Measurements from ENCODE around the gene GPR33. TPM values are rescaled to one million over a fixed set of nuclear protein-coding genes. Genes with fewer than 3 reads are reported as not detected.

Gene GPR33
- total RNA-seq, 2 donors from 2014 or later: not detected

DNA sequence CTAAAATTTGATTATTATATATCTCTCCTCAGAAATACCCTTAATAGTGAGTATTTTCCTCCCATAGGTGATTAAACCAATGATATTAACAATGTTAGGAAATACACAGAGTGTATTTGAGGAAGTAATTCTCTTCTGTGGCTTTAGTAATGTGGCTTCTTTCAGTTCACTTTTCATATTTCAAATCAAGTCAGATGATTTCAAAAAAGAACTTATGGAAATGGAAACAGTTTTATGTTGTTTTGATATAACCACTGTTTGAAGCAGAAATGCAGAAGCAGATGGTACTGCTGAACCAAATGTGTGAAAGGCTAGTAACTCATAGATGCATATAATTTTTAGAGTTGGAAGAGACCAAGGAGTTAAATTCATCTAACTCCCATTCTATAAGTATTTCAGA is 1.9 kb upstream of the GPR33 start:
- Mint-ChIP-seq H3K4me3 (no peak overlapping the region), H3K36me3 (ENCODE audit: low read depth) (no peaks in the 10 kb centered on the region), H3K27ac (no peak overlapping the region), H3K4me1 (peaks cover 6% of the 10 kb centered on the region), H3K27me3 (ENCODE audit: insufficient read depth) (no peaks in the 10 kb centered on the region), H3K9me3 (peaks cover 11% of the 10 kb centered on the region)
- no peak overlapping the region for H3K27ac ChIP-seq (ENCODE audit: low read depth, low read length)
- H3K9me3 ChIP-seq (ENCODE audit: control insufficient read depth, low read length): no peaks in the 10 kb centered on the region
- H3K9ac ChIP-seq (ENCODE audit: extremely low read depth, low read length, poor library complexity, severe bottlenecking): no peak overlapping the region
- H3K27me3 ChIP-seq (ENCODE audit: control insufficient read depth, insufficient read depth, low read length, poor library complexity, severe bottlenecking): no peaks in the 10 kb centered on the region
- H3K4me1 ChIP-seq (ENCODE audit: control insufficient read depth, insufficient read depth, low read length): peaks cover 5% of the 10 kb centered on the region
- no peaks in the 10 kb centered on the region for H3K36me3 ChIP-seq (ENCODE audit: control insufficient read depth, insufficient read depth, low read length)
- no peak overlapping the region for H3K4me3 ChIP-seq (ENCODE audit: low read length)
- no peak for TF ChIP-seq CTCF (conservative IDR thresholded peaks at IDR 0.05)
- no peak for DNase-seq

GRCh38 chr14:31486764-31487163 is 1.1 kb downstream of the GPR33 start:
- Histone ChIP-seq H3K36me3 (ENCODE audit: control insufficient read depth, insufficient read depth, low read length) (no peaks in the 10 kb centered on the region), H3K4me1 (ENCODE audit: control insufficient read depth, insufficient read depth, low read length) (peaks cover 5% of the 10 kb centered on the region), H3K4me3 (ENCODE audit: low read length) (no peak overlapping the region), H3K27ac (ENCODE audit: low read depth, low read length) (no peak overlapping the region), H3K9me3 (ENCODE audit: control insufficient read depth, low read length) (no peaks in the 10 kb centered on the region), H3K27me3 (ENCODE audit: control insufficient read depth, insufficient read depth, low read length, poor library complexity, severe bottlenecking) (no peaks in the 10 kb centered on the region), H3K9ac (ENCODE audit: extremely low read depth, low read length, poor library complexity, severe bottlenecking) (no peak overlapping the region)
- peaks cover 6% of the 10 kb centered on the region for H3K4me1 Mint-ChIP-seq
- H3K9me3 Mint-ChIP-seq: no peaks in the 10 kb centered on the region
- WGBS, 2 experiments (ENCODE audit: insufficient coverage in 1 of 2, insufficient read length in 1 of 2): 91 to 92% methylated on average over 2 of the region's 2 CpGs
- H3K27ac Mint-ChIP-seq: no peak overlapping the region
- H3K27me3 Mint-ChIP-seq (ENCODE audit: insufficient read depth): no peaks in the 10 kb centered on the region
- H3K36me3 Mint-ChIP-seq (ENCODE audit: low read depth): no peaks in the 10 kb centered on the region
- H3K4me3 Mint-ChIP-seq: no peak overlapping the region
- TF ChIP-seq CTCF (conservative IDR thresholded peaks at IDR 0.05): no peak
- DNase-seq: no peak

DNA sequence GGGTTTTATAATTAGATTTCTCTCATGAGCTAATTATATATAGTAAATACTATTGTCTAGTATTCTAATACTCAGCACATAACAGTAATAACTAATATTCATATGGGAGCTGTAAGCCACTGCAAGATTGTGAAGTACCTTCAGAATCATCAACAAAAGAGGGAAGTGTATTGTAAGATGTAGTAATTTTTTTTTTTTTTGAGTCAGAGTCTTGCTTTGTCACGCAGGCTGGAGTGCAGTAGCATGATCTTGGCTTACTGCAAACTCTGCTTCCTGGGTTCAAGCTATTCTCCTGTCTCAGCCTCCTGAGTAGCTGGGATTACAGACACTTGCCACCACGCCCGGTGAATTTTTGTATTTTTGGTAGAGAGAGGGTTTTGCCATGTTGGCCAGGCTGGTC is 3.1 kb downstream of the GPR33 start:
- no peak for DNase-seq
- 91 to 95% methylated on average over 3 of the region's 3 CpGs for WGBS, 2 experiments (ENCODE audit: insufficient coverage in 1 of 2, insufficient read length in 1 of 2)
- H3K36me3 Mint-ChIP-seq (ENCODE audit: low read depth): no peaks in the 10 kb centered on the region
- TF ChIP-seq CTCF (conservative IDR thresholded peaks at IDR 0.05): no peak
- no peaks in the 10 kb centered on the region for H3K9me3 Mint-ChIP-seq
- H3K27ac Mint-ChIP-seq: no peak overlapping the region
- no peaks in the 10 kb centered on the region for H3K9me3 ChIP-seq (ENCODE audit: control insufficient read depth, low read length)
- no peaks in the 10 kb centered on the region for H3K27me3 Mint-ChIP-seq (ENCODE audit: insufficient read depth)
- H3K27ac ChIP-seq (ENCODE audit: low read depth, low read length): no peak overlapping the region
- no peaks in the 10 kb centered on the region for H3K4me1 Mint-ChIP-seq
- H3K4me3 ChIP-seq (ENCODE audit: low read length): no peak overlapping the region
- H3K36me3 ChIP-seq (ENCODE audit: control insufficient read depth, insufficient read depth, low read length): no peaks in the 10 kb centered on the region
- no peaks in the 10 kb centered on the region for H3K27me3 ChIP-seq (ENCODE audit: control insufficient read depth, insufficient read depth, low read length, poor library complexity, severe bottlenecking)
- H3K4me3 Mint-ChIP-seq: no peak overlapping the region
- no peak overlapping the region for H3K9ac ChIP-seq (ENCODE audit: extremely low read depth, low read length, poor library complexity, severe bottlenecking)
- no peaks in the 10 kb centered on the region for H3K4me1 ChIP-seq (ENCODE audit: control insufficient read depth, insufficient read depth, low read length)

All from endodermal cell (in vitro differentiated cells).